Esophagus muscularis mucosa (tissue), 4 donors: ENCODE results near the gene HENMT1. TPM values are rescaled to one million over a fixed set of nuclear protein-coding genes. Genes with fewer than 3 reads are reported as not detected.
A peak's percentile ranks its signal among the peaks of the same experiment; 100 is the strongest.

Experiments
- DNase-seq: peaks from one replicate; pipeline ENCODE4 v3.0.0-alpha.2; 2017; ENCODE audit errors: extremely low spot score
- H3K27ac ChIP-seq, 4 donors: fragments of 200-600 bp; sonication (generic); replicated peaks in 1 of 4; 1 replicate in 3 of 4; 2 replicates in 1 of 4; pipeline ENCODE4 v1.5.1; 2016 to 2019; ENCODE audit warnings: mild to moderate bottlenecking in 1 of 4
- H3K27me3 ChIP-seq, 4 donors: fragments of 200-600 bp; sonication (generic); one replicate each; pipeline versions ENCODE4 v1.5.1 to v1.6.0; 2016 to 2019
- H3K36me3 ChIP-seq, 4 donors: fragments of 200-600 bp; sonication (generic); one replicate each; pipeline ENCODE4 v1.5.1; 2016 to 2019
- H3K4me1 ChIP-seq, 4 donors: fragments of 200-600 bp; sonication (generic); one replicate each; pipeline ENCODE4 v1.5.1; 2016 to 2019
- H3K4me3 ChIP-seq, 4 donors: fragments of 200-600 bp; sonication (generic); 1 replicate in 2 of 4; 2 replicates in 2 of 4; pipeline ENCODE4 v1.5.1; 2016 to 2019; ENCODE audit warnings: mild to moderate bottlenecking in 4 of 4, moderate library complexity in 1 of 4
- H3K9me3 ChIP-seq, 4 donors: fragments of 200-600 bp; sonication (generic); 1 replicate in 3 of 4; 2 replicates in 1 of 4; pipeline ENCODE4 v1.5.1; 2016 to 2019
- CTCF ChIP-seq, 3 experiments: fragments of 200-600 bp in 2 of 3; fragments of 450-650 bp in 1 of 3; sonication (generic) in 2 of 3; IDR thresholded peaks; one replicate each; pipeline ENCODE4 v1.5.1; 2017 to 2019; ENCODE audit warnings: antibody characterized with exemption in 3 of 3, mild to moderate bottlenecking in 2 of 3, moderate library complexity in 1 of 3
- EP300 ChIP-seq: sonication (generic); formaldehyde crosslinking; IDR thresholded peaks from one replicate; pipeline ENCODE4 v1.6.1; 2017; ENCODE audit warnings: antibody characterized with exemption
- POLR2A ChIP-seq: fragments of 450-650 bp; IDR thresholded peaks from one replicate; pipeline ENCODE4 v1.6.1; 2017; ENCODE audit warnings: antibody characterized with exemption, moderate library complexity, mild to moderate bottlenecking, low read depth
- POLR2AphosphoS5 ChIP-seq, 2 donors: sonication (generic); formaldehyde crosslinking; IDR thresholded peaks; one replicate each; pipeline ENCODE4 v1.6.1; 2017; ENCODE audit warnings: antibody characterized with exemption in 2 of 2
- WGBS: methylation state at CpG from one replicate; pipeline ENCODE4 v1.1.5; 2018; 5-methylcytosine and 5-hydroxymethylcytosine counted together
- intact Hi-C: fragments of 100-400 bp; cut with DNase I; formaldehyde crosslinking; loops from one replicate; pipeline ENCODE4 v1.15.1; 2023
- total RNA-seq, 4 donors: library from RNA; depleted of rRNA; stranded (reverse); fragments of >200 nt; gene quantifications; one replicate each; pipeline versions ENCODE4 v1.1.0 to v1.2.1, GENCODE V29; 2016

HENMT1 gene
- total RNA-seq: 1 to 10 TPM in 3 of 4 donors, under 1 TPM in 1; 0.83 to 3.8 (median 2.3) TPM

GRCh38 chr1:108661030-108661609 is at the start of gene HENMT1:
Gene HENMT1, minus strand, starts transcription at chr1:108661093. Its CDS starts 1,209 bp downstream, at chr1:108659884.
- no peaks in the 10 kb centered on the region for H3K36me3 ChIP-seq
- intact Hi-C loops: no loop called here
- peak within 1 kb of the TSS; percentile 84 to 91 (median 90) for H3K27ac ChIP-seq
- H3K4me3 ChIP-seq: peak within 1 kb of the TSS; percentile 66 to 81 (median 68)
- WGBS: 4% methylated on average over 35 of the region's 81 CpGs
- no peaks in the 10 kb centered on the region for H3K9me3 ChIP-seq
- TF ChIP-seq POLR2AphosphoS5 (IDR thresholded peaks at IDR 0.05) (peak in 1 of 2 donors; percentile 44), CTCF (IDR thresholded peaks at IDR 0.05) (no peak), POLR2A (no peak), EP300 (no peak)
- DNase-seq: peak; percentile 94
- H3K4me1 ChIP-seq: peaks cover 5 to 14% (median 8%) of the 10 kb centered on the region in 4 donors
- H3K27me3 ChIP-seq: no peaks in the 10 kb centered on the region

- peak in 1 of 3 experiments; percentile 4 for TF ChIP-seq CTCF (IDR thresholded peaks at IDR 0.05)
- no peak for TF ChIP-seq EP300
- no peak for DNase-seq
- Histone ChIP-seq H3K4me3 (no peak overlapping the region), H3K27ac (no peak overlapping the region), H3K27me3 (peaks cover 0 to 4% (median 0%) of the 10 kb centered on the region in 4 donors), H3K9me3 (no peaks in the 10 kb centered on the region), H3K36me3 (no peaks in the 10 kb centered on the region), H3K4me1 (peaks cover 0 to 13% (median 11%) of the 10 kb centered on the region in 4 donors)
- intact Hi-C loops: no loop called here
- 61% methylated on average over 6 of the region's 7 CpGs for WGBS
Measured at GRCh38 chr1:108708691-108709660, 48.1 kb upstream of the HENMT1 start.

GRCh38 chr1:108706643-108707042 is 45.8 kb upstream of the HENMT1 start:
- H3K27ac ChIP-seq: no peak overlapping the region
- 93% methylated on average over 3 of the region's 3 CpGs for WGBS
- peaks cover 0 to 8% (median 5%) of the 10 kb centered on the region in 4 donors for H3K36me3 ChIP-seq
- no peak for TF ChIP-seq CTCF (IDR thresholded peaks at IDR 0.05)
- no peak for TF ChIP-seq POLR2A
- TF ChIP-seq EP300: no peak
- TF ChIP-seq POLR2AphosphoS5 (IDR thresholded peaks at IDR 0.05): no peak
- DNase-seq: no peak
- H3K9me3 ChIP-seq: no peaks in the 10 kb centered on the region
- H3K4me3 ChIP-seq: no peak overlapping the region
- intact Hi-C loops: no loop called here
- no peaks in the 10 kb centered on the region for H3K27me3 ChIP-seq
- H3K4me1 ChIP-seq: peaks cover 0 to 13% (median 11%) of the 10 kb centered on the region in 4 donors

- no peaks in the 10 kb centered on the region for H3K9me3 ChIP-seq
- no peak for DNase-seq
- peaks cover 0 to 13% (median 11%) of the 10 kb centered on the region in 4 donors for H3K4me1 ChIP-seq
- no peak overlapping the region for H3K27ac ChIP-seq
- TF ChIP-seq POLR2A (no peak), EP300 (no peak), POLR2AphosphoS5 (IDR thresholded peaks at IDR 0.05) (no peak), CTCF (IDR thresholded peaks at IDR 0.05) (no peak)
- intact Hi-C loops: no loop called here
- peaks cover 15 to 29% (median 25%) of the 10 kb centered on the region in 4 donors for H3K36me3 ChIP-seq
- no peaks in the 10 kb centered on the region for H3K27me3 ChIP-seq
- H3K4me3 ChIP-seq: no peak overlapping the region
- 57% methylated on average over 2 of the region's 2 CpGs for WGBS
Measured at GRCh38 chr1:108704496-108704895, 43.6 kb upstream of the HENMT1 start.
